ENCODE data around the gene GPS2. TPM values are rescaled to one million over a fixed set of nuclear protein-coding genes. Genes with fewer than 3 reads are reported as not detected.
"Not testable (repeated sequence)": the region's sequence is repeated elsewhere in the genome, so short reads cannot be mapped to it uniquely, and the experiment has no call there.

Gene GPS2
- total and polyA plus RNA-seq, 3 donors from 2014 or later, result 204 to 239 (median 219) TPM

DNA sequence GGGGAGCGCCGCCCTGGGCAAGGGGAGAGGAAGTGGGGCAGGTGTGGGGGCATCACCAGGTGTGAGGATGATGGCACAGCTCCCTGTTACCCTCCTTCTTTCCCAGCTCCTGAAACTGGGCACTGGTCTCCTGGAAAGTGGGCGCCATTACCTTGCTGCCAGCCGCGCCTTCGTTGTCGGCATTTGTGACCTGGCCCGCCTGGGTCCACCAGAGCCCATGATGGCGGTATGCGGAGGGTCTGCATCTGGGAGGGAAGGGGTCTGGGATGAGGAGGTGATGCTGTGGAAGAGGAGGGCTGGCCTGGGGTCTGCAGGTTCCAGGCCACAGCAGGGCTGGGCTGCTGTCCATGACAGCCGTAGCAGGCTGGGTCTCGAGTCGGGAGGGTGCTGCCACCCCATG, 26.7 kb upstream of the GPS2 start:
- no peak overlapping the region for H3K27ac ChIP-seq
- 87% methylated on average over 8 to 13 of the region's 13 CpGs for WGBS, 2 donors

DNA sequence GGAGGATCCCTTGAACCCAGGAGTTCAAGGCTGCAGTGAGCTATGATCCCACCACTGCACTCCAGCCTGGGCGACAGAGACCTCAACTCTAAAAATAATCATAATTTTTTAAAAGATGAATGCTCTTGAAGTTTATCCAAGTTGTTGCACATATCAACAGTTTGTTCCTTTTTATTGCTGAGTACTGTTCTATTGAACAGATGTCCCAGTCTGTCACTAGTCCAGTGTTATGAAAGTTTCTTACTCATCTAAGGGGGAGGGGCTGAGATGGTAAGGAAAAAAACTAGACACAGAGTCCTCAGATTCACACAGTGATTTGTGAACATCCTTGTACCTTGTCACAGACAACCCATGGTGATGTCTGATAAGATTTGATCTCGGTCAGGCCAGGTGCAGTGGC, 25.0 kb upstream of the GPS2 start:
- H3K4me3 ChIP-seq, result no peak overlapping the region
- DNase-seq, result no peak
- no peaks in the 10 kb centered on the region for H3K9me3 ChIP-seq
- 70 to 75% methylated on average over 2 of the region's 2 CpGs for WGBS, 2 donors
- intact Hi-C loops (cut with DNase I; ENCODE audit: low total_unique reads), result no loop called here
- no peak for TF ChIP-seq POLR2A (IDR thresholded peaks at IDR 0.05)
- TF ChIP-seq, protein P1, sequence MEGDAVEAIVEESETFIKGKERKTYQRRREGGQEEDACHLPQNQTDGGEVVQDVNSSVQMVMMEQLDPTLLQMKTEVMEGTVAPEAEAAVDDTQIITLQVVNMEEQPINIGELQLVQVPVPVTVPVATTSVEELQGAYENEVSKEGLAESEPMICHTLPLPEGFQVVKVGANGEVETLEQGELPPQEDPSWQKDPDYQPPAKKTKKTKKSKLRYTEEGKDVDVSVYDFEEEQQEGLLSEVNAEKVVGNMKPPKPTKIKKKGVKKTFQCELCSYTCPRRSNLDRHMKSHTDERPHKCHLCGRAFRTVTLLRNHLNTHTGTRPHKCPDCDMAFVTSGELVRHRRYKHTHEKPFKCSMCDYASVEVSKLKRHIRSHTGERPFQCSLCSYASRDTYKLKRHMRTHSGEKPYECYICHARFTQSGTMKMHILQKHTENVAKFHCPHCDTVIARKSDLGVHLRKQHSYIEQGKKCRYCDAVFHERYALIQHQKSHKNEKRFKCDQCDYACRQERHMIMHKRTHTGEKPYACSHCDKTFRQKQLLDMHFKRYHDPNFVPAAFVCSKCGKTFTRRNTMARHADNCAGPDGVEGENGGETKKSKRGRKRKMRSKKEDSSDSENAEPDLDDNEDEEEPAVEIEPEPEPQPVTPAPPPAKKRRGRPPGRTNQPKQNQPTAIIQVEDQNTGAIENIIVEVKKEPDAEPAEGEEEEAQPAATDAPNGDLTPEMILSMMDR (IDR thresholded peaks at IDR 0.05), result no peak
- no peaks in the 10 kb centered on the region for H3K4me1 ChIP-seq
- H3K27me3 ChIP-seq, result no peaks in the 10 kb centered on the region
- H3K36me3 ChIP-seq (ENCODE audit: low read depth, missing control alignments), result no peaks in the 10 kb centered on the region
- H3K27ac ChIP-seq, result no peak overlapping the region

More for the DNA sequence above, 26.7 kb upstream of the GPS2 start:
- Histone ChIP-seq H3K4me3 (no peak overlapping the region), H3K4me1 (no peaks in the 10 kb centered on the region), H3K9me3 (no peaks in the 10 kb centered on the region), H3K36me3 (ENCODE audit: low read depth, missing control alignments) (no peaks in the 10 kb centered on the region), H3K27me3 (no peaks in the 10 kb centered on the region)
- TF ChIP-seq, protein P1 (IDR thresholded peaks at IDR 0.05), result no peak
- no peak for TF ChIP-seq POLR2A (IDR thresholded peaks at IDR 0.05)
- DNase-seq, result no peak
- intact Hi-C loops (cut with DNase I; ENCODE audit: low total_unique reads), result no loop called here

DNA sequence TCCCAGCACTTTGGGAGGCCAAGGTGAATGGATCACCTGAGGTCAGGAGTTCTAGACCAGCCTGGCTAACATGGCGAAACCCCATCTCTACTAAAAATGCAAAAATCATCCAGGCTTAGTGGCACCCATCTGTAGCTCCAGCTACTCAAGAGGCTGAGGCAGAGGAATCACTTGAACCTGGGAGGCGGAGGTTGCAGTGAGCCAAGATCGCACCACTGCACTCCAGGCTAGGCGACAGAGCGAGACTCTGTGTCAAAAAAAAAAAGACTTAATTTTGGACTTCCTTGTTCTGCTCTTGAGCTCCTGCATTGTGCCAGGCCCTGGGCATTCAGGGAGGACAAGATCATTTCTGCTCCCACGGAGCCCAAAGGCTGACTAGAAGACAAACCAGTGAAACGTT, 22.4 kb upstream of the GPS2 start:
- 72 to 79% methylated on average over 7 of the region's 7 CpGs for WGBS, 2 donors
- intact Hi-C loops (cut with DNase I; ENCODE audit: low total_unique reads); H3K36me3 ChIP-seq (ENCODE audit: low read depth, missing control alignments); H3K4me1 ChIP-seq; H3K4me3 ChIP-seq; H3K27ac ChIP-seq; H3K27me3 ChIP-seq; DNase-seq; H3K9me3 ChIP-seq: not testable (repeated sequence)

DNA sequence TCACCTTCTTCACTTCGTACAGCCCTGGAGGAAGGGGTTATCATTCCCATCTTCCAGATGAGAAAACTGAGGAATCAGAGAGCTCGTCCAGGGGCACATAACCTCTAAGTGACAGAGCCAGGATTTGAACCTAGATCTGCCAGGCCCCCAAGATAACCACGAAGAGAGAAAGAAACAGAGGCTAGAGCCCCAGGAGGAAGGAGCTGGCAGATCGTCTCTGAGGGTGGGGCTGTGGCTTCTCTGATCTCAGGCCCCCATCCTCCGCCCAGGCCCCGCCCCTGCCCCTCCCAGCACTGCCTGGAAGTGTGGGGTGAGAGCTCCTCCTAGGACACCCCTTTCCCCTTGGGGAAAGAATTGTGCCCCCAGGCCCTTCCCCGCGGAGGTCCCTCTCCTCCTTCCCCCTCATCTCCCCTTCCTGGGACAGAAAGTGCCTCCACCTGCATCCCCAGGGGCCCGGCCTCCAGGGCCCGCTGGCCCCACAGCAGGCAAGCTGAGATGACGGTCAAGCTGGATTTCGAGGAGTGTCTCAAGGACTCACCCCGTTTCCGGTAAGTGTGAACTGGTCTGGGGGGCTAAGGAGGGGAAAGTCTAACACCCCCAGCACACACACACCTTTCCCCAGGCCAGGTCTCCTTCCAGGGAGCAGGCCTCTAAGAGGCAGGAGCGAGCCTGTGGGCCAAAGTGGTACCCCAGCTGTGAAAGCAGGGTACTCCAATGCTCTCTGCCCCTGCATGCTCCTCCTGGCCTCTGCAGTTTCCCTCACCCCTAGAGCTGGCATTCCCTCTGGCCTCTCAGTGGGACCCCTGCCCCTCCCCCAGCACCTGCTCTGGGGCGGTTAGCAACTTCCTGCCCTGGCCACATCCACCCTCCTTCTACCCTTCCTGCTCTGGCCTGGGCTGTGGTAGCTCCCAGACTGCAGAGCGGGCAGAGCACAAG, 21.3 kb upstream of the GPS2 start, which contains the start of gene ACAP1:
Gene ACAP1, plus strand, starts transcription at position 290 of the 936 bp plus-strand sequence. Its CDS starts 206 bp downstream, at position 496.
- 44 to 51% methylated on average over 13 to 17 of the region's 17 CpGs for WGBS, 2 donors
- no peak within 1 kb of the TSS for H3K27ac ChIP-seq
- TF ChIP-seq POLR2A (IDR thresholded peaks at IDR 0.05), result no peak
- TF ChIP-seq, protein P1 (IDR thresholded peaks at IDR 0.05), result no peak
- intact Hi-C loops (cut with DNase I; ENCODE audit: low total_unique reads), result no loop called here
- H3K4me3 ChIP-seq, result no peak within 1 kb of the TSS
- H3K36me3 ChIP-seq (ENCODE audit: low read depth, missing control alignments), result no peaks in the 10 kb centered on the region
- DNase-seq, result no peak
- no peaks in the 10 kb centered on the region for H3K9me3 ChIP-seq
- no peaks in the 10 kb centered on the region for H3K4me1 ChIP-seq
- H3K27me3 ChIP-seq, result no peaks in the 10 kb centered on the region

DNA sequence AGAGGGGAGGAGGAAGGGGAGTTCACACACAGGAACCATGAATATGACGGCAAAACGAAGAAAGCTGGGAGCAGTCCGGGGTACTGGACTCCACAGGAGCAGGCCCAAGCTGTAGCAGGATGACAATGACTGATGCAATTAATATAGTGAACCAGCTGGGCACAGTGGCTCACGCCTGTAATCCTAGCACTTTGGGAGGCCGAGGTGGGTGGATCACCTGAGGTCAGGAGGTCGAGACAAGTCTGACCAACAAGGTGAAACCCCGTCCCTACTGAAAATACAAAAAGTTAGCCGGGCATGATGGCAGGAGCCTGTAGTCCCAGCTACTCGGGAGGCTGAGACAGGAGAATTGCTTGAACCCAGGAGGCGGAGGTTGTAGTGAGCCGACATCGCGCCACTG, 20.6 kb upstream of the GPS2 start:
- H3K27ac ChIP-seq; H3K4me1 ChIP-seq; H3K9me3 ChIP-seq; intact Hi-C loops (cut with DNase I; ENCODE audit: low total_unique reads); H3K36me3 ChIP-seq (ENCODE audit: low read depth, missing control alignments); H3K4me3 ChIP-seq; H3K27me3 ChIP-seq; DNase-seq: not testable (repeated sequence)
- WGBS, 2 donors, result 78 to 85% methylated on average over 13 of the region's 13 CpGs
